IPS-NIHi7 (cell line): ENCODE results near the gene PAQR4.
"Not testable (repeated sequence)": the region's sequence is repeated elsewhere in the genome, so short reads cannot be mapped to it uniquely, and the experiment has no call there.

Experiments
- DNase-seq: peaks from one replicate; pipeline ENCODE4 v3.0.0; 2012; ENCODE audit warnings: mixed read lengths; ENCODE audit errors: extremely low spot score

The PAQR4 gene

DNA sequence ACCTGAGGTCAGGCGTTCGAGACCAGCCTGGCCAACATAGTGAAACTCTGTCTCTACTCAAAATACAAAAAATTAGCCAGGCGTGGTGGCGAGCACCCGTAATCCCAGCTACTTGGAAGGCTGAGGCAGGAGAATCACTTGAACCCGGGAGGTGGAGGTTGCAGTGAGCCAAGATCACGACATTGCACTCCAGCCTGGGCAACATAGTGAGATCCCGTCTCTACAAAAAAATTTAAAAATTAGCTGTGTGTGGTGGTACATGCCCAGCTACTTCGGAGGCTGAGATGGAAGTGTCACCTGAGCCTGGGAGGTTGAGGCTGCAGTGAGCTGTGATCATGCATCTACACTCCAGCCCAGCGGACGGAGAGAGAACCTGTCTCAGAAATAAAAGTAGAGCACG lies 25.4 kb upstream of the PAQR4 start:
- DNase-seq: not testable (repeated sequence)

DNA sequence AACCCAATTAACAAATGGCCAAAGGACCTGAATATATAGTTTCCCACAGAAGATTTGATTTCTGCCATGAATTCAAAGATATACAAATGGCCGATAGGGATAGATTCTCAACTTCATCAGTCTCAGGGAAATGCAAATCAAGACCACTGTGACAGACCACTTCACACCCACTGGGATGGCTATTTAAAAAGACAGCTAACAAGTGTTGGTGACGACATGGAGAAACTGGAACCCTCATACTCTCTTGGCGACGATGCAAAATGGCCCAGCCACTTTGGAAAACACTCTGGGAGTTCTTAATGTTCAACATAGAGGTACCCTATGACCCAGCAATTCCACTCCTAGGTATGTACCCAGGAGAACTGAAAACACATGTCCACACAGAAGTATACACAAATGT lies 22.5 kb upstream of the PAQR4 start:
- DNase-seq: no peak

DNA sequence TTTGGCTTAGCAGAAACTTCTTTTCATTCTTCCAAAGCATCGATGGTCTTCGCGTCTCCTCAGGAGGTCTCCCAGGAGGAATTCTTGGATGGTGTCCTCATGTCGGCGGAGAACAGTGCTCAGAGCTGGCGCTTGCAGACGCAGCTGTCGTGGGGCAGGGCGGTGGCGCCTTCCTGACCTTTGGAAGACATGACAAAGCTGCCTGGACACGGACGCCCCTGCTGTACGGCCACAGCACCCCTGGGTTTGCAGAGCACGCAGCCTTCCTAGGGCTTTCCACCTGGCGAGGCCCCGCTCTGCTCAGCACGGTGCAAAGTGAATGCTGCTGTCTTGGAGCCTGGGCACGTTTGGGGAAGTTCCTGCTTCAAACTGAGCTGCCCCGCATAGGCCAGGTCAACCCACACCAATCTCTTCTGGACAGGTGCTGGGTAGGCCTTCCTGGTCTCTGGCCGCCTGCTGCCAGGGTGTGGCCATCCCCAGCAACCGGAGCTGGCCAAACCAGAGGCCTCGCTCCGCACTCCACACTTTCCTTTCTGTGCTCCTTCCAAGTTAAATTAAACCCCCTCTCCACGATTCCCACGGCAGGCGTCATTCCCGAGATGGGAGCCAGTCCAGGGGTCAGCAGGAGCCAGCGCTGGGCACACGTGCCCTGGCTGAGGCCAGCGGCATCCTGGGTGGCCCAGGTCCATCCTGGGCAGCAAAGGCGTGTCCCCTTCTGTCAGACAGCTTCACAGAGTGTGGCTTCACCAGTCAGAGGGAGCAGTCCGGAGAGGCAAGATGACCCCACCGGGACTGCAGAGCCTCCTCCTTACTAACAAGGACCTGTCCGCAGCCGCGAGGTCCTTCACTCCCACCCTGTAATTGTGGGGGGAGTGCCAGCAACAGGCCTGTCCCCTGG lies 20.1 kb upstream of the PAQR4 start:
- no peak for DNase-seq

DNA sequence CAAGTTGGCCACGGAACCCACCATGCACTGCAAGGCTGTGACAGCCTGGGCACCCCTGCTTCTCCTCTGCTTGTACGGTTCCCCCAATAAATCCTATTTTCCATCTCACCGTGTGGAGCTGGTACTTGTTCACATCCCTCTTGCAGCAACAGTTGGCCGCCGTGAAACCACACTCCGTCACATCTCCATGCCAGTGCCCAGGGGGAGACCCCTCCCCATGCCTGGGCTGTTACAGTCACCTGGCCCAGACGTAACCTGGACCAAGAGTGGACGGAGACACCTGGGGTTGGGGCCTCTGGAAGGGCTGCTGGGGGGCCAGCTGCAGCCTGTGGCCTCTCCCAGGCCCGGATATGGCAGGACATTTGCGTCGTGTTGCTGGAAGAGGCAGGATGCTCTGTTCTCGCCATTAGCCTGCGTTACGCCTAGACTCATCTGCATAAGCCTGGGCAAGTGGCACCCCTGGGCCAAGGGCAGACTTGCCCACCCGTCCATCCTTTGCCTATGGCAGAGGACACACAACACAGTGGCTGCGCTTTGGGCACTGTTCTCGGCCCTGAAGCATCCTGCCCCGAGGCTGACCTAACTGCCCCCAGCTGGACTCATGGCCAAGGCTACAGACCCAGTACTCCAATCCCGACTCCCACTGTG lies 19.3 kb upstream of the PAQR4 start:
- no peak for DNase-seq

DNA sequence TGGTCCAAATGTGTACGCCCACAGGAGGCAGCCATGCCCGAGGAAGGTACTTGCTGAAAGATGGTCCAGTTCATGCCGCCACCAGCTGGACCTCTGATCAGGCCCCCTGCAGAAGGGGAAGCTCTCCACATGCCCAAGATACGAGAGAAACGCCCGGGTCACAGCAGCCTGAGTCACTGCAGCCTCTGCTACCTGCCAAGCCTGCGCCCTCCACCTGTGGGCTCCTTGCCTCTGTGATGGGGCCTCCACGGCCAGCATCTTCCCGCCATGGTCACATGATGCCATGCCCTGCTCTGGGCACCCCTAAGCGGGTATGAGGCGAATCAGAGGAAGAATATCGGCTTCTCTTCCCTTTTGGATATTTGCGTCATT lies 18.8 kb upstream of the PAQR4 start:
- no peak for DNase-seq

DNA sequence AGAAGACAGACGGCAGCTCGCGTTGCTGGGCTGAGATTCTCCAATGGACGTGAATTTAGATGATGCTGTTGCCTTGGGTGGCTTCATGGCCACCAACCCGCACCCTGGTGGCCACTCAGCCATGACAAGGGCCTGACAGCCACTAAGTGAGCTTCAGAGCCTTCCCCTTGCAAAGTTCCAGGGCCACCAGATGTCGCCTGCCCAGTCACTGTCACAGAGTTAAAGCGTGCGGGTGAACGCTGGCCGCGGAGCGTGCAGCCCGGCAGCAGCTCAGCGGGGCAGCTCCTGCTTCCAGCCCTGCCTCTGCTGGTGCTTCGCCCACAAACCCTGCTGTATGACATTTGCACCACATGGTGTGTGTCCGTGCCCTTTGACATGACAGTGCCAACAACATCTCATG lies 18.4 kb upstream of the PAQR4 start:
- no peak for DNase-seq

GRCh38 chr16:2952679-2953078 lies 16.5 kb upstream of the PAQR4 start:
- no peak for DNase-seq

GRCh38 chr16:2953706-2954627 lies 15.2 kb upstream of the PAQR4 start:
- DNase-seq: no peak

DNA sequence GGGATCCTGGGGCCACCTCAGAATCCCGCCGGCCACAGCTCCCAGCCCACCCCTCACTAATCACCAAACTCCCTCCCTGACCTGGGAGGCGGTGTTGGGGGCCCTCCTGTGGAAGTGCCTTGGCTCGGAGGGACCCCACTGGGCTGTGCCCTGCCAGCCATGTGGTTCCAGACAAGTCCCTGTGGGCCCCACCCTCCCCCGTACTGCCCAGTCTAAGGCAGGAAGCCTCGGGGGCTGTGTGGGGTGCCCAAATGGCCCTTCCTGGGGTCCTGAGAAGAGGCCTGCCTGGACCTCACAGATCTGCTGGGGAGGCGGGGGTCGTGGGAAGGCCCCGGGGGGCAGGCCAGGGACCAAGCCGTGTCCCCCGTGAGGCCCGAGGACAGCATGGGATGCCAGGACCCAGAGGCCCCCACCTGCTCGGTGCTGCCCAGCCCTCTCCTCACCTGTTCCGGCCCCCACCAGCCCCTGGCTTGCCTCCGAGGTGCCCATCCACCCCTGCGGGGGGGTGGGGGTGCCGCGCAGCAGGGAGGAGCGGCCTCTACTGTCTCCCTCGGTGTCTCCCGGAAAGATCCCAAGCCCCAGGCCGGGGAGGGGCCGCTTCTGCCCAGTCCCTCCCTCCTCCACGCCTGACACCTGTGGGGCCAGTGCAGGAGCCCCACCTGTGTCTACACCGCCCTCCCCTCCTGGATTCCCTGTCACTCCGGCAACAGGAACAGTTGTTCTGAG lies 14.3 kb upstream of the PAQR4 start:
- no peak for DNase-seq

GRCh38 chr16:2955438-2955778 lies 13.7 kb upstream of the PAQR4 start:
- DNase-seq: no peak

DNA sequence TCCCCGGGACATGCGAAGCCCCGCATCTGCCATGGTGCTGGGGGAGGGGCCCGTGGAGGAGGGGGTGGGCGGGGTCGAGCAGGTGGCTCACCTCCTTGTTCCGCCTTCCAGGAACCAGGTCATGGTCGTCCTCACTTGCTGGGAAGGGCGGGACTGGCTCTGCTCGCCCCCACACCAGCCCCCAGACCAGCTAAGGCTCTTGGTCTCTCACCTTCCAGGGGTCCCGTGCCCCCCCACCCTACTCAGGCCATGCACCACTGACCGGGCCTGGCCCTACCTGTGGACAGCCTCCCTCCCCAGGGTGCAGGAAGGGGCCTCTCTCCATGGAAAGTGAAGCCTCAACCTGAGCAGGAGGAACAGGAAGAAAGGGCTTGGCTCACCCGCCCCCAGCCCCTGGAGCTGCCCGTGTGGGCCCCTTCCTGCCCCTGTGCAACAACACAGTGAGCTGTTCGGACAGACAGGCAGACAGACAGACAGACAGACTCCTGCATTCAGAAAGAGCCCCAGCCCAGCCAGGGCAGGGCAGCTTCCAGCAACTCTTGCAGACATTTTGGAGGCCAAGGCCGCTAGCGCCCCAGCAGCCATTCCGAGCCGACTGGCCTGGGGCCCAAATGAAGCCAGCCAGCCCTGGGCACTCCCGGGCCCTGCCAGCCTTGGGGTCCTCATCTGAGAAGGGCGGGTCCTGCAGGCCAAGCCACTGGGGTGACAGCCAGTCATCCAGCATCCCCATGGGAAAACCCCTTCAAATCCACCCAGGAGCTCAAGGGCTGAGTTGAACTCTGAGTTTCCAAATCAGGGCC lies 13.2 kb upstream of the PAQR4 start:
- DNase-seq: peak; percentile 53

DNA sequence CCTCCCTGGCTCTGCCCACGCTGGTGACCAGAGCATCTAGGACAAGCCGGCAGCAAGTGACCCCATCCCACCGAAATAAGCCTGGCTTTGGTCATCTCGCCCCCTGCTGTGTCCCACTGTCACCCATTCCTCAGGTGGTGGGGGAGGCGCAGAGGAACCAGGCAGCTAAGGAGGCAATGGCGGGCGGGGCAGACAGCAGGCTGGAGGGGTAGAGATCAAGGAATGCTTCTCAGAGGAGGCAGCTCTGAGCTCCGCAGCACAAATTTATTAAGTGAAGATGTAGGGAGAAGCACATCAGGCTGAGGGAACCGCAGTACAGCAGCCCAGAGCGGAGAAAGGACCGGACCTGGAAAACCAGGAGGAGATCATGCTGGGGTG lies 12.6 kb upstream of the PAQR4 start:
- no peak for DNase-seq

- DNase-seq: no peak
Measured at GRCh38 chr16:2959206-2959605, 9.9 kb upstream of the PAQR4 start.

DNA sequence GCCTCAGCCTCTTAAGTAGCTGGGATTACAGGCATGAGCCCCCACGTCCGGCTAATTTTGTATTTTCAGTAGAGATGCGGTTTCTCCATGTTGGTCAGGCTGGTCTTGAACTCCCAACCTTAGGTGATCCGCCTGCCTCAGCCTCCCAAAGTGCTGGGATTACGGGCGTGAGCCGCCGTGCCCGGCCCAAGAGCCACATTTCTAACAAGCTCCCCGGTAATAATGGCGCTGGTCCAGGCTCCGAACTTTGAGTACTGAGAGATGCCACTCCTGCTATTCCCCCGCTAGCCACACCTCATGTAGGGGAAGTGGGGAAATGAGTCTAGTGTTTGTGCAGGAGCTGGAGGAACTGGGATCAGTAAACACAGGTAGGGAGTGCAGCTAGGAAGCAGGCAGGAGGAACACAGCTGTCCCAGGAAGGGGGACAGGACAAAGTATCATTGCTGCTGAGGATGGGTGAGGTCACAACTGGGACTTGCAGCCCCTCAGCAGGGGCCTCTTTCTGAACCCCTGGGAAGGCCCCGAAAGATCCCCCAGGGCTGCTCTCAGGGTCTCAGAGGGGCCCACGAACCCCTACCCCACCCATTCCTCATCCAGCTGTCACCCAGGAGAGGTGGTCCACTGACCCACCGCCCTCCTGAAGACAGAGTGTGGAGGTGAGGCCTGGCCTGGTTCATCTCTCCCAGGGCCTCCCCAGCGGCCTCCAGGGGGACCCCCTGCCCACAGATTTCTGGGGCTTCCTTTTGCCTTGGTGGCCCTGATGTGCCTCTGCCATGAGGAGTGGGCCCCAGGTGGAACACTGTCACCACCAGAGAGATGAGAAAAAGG lies 8.8 kb upstream of the PAQR4 start:
- no peak for DNase-seq

- DNase-seq: no peak
Measured at GRCh38 chr16:2962334-2963073, 6.6 kb upstream of the PAQR4 start.

DNA sequence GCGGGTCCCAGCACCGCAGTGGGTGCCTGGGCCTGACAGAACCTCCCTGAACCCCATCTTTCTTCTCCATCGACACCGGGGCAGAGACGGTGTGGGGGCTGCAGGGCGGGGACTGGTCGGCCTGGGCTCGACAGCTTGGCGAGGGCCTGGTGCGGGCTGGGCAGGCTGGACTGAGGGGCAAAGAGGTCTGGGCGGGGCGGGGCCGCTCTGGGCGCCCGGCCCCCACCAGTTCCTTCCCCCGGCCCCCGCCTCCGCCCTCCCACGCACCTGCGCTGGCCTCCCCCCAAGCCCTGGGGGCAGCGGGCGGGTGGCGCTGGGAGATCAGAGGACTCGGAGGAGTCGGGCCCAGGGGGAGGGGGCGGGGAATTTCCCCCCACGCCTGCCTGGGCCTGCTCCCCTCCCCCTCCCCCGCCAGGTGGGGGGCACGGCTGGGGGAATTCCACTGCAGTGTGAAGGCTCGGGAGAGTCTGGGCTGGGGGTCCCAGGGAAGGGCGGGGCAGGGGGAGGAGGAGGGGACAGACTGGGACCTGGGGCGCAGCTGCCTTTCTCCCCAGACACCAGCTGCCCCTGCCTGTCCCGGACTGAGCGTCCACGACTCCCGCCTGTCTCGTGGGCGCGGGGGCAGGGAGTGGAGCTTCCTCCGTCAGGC lies 6.0 kb upstream of the PAQR4 start:
- peak; percentile 41 for DNase-seq

DNA sequence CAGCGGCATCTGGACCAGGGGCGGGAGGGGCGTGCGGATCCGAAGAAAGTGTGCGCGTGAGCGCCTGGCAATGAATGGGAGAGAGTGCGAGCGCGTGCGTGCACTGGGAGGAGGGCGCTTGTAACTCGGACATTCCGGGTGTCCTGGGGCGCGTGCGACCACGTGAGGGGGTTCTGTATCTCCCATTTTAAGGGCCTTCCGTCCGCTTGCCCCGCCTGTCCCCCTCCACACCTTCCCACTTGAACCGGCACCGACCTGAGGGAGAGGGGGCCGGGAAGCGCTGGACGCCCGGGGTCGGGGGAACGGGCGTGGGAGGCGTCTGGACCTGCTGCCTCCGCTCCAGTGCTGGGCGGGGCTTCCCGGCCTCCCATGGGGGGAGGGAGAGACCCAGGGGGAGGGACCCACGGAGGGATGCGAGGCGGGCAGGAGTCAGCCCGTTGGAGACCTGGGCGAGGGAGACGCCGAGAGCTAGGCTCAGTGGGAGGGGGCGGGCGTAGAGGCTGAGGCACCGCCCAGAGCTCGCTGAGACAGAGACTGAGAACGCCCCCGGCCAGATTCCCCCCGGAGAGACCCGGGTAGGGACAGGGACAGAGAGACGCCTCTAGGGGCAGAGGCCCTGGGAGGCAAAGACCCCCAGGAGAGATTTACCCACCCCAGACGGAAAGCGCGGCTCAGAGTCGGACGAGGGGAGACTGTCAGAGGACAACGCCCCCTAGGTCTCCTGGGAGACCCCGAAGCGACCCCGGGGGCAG lies 5.2 kb upstream of the PAQR4 start, which contains the start of gene KREMEN2:
Gene KREMEN2 (plus strand): TSS at position 553 of the 752 bp plus-strand sequence. CDS start 246 bp downstream, outside the sequence.
- peak; percentile 69 for DNase-seq
